Measurements from ENCODE around the gene AEBP1. TPM values are rescaled to one million over a fixed set of nuclear protein-coding genes. Genes with fewer than 3 reads are reported as not detected.

AEBP1 gene
- total RNA-seq, 1 donor from 2014 or later = 22.2 TPM

DNA sequence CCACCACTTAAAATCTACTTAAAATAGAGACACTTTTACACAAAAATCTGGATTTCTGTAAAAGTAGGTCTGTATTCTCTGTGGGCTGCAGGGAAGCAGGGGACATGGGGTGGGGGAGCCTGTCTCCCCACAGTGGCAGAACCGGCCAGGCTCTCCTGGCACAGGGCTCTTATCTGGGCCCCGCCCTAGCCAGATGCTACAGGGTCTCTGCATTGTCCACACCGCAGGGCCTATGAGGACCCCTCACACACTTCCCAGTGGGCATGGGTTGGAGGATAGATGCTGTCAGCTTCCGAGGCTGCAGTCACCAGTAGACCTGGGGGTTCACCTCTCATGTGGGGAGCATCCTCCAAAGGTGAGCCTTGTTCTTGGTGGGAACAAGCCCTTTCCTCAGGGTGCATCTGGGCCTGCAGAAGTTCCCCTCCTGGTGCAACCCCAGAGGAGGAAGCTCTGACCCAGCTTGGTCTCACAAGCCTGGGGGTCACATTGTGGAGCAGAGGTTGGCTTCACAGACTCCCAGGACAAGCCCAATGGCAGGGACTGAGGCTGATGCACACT lies 52.4 kb downstream of the AEBP1 start:
- H3K9me3 Mint-ChIP-seq (ENCODE audit: unreplicated experiment) = no peaks in the 10 kb centered on the region
- no peak for DNase-seq (ENCODE audit: low spot score)
- peaks cover 10% of the 10 kb centered on the region for H3K27me3 Mint-ChIP-seq (ENCODE audit: unreplicated experiment)
- H3K4me3 Mint-ChIP-seq (ENCODE audit: unreplicated experiment) = no peak overlapping the region
- TF ChIP-seq, protein P1, sequence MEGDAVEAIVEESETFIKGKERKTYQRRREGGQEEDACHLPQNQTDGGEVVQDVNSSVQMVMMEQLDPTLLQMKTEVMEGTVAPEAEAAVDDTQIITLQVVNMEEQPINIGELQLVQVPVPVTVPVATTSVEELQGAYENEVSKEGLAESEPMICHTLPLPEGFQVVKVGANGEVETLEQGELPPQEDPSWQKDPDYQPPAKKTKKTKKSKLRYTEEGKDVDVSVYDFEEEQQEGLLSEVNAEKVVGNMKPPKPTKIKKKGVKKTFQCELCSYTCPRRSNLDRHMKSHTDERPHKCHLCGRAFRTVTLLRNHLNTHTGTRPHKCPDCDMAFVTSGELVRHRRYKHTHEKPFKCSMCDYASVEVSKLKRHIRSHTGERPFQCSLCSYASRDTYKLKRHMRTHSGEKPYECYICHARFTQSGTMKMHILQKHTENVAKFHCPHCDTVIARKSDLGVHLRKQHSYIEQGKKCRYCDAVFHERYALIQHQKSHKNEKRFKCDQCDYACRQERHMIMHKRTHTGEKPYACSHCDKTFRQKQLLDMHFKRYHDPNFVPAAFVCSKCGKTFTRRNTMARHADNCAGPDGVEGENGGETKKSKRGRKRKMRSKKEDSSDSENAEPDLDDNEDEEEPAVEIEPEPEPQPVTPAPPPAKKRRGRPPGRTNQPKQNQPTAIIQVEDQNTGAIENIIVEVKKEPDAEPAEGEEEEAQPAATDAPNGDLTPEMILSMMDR (IDR thresholded peaks at IDR 0.05; ENCODE audit: unreplicated experiment) = no peak
- no peaks in the 10 kb centered on the region for H3K4me1 Mint-ChIP-seq (ENCODE audit: unreplicated experiment)
- no peak overlapping the region for H3K27ac Mint-ChIP-seq (ENCODE audit: unreplicated experiment)
- H3K36me3 Mint-ChIP-seq (ENCODE audit: low read depth, unreplicated experiment) = no peaks in the 10 kb centered on the region

DNA sequence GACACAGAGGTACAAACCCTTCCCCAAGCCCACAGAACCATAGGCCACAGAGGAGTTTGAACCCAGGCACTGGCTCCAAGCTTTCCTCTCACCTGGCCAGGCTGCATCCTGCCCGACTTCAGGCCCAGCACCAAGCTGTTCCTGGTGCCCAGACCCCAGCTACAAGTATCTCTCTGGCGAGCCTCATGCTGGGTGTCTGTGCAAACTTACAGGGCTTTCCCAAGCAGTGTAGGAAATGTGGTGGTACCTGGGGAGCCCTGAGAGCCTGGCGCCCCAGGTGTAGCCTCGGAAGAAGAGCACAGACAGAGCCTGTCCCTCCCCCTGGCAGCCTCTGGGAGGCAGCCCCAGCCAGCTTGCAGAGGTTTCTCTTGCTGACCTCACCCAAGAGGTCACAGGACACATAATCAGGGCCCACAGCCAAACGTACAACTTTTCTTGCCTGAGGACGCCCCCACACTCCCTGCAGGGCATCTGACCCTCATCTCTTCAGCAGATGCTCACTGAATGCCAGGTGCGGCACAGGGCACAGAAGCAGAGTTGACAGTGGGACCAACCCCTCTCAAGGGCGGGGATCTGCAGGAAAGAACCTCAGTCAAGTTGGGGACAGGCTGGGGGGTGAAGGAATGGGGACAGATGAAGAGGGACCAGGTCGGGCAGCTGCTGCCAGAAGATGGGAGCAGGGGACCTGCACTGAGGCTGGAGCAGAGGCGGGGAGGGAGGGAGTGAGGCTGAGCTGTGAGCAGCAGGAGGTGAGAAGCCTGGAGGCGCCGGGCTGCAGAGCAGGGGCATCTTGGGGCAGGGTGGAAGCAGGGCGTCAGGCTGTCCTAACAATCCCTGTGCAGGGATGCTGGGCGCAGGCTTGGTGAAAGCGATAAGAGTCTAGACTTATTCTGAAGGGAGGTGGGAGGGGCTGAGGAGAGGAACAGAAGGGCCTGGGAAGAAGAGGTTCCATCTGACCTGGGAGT lies 53.3 kb downstream of the AEBP1 start:
- no peak overlapping the region for H3K27ac Mint-ChIP-seq (ENCODE audit: unreplicated experiment)
- H3K9me3 Mint-ChIP-seq (ENCODE audit: unreplicated experiment) = no peaks in the 10 kb centered on the region
- TF ChIP-seq, protein P1 (IDR thresholded peaks at IDR 0.05; ENCODE audit: unreplicated experiment) = no peak
- H3K4me3 Mint-ChIP-seq (ENCODE audit: unreplicated experiment) = no peak overlapping the region
- peaks cover 11% of the 10 kb centered on the region for H3K27me3 Mint-ChIP-seq (ENCODE audit: unreplicated experiment)
- DNase-seq (ENCODE audit: low spot score) = no peak
- no peaks in the 10 kb centered on the region for H3K4me1 Mint-ChIP-seq (ENCODE audit: unreplicated experiment)
- no peaks in the 10 kb centered on the region for H3K36me3 Mint-ChIP-seq (ENCODE audit: low read depth, unreplicated experiment)

GRCh38 chr7:44158096-44158872 lies 54.1 kb downstream of the AEBP1 start:
- Mint-ChIP-seq H3K27ac (ENCODE audit: unreplicated experiment) (no peak overlapping the region), H3K36me3 (ENCODE audit: low read depth, unreplicated experiment) (no peaks in the 10 kb centered on the region), H3K9me3 (ENCODE audit: unreplicated experiment) (no peaks in the 10 kb centered on the region)

GRCh38 chr7:44158873-44159631 lies 54.9 kb downstream of the AEBP1 start:
- Mint-ChIP-seq H3K27me3 (ENCODE audit: unreplicated experiment) (peaks cover 11% of the 10 kb centered on the region), H3K4me1 (ENCODE audit: unreplicated experiment) (no peaks in the 10 kb centered on the region), H3K27ac (ENCODE audit: unreplicated experiment) (no peak overlapping the region), H3K4me3 (ENCODE audit: unreplicated experiment) (no peak overlapping the region), H3K36me3 (ENCODE audit: low read depth, unreplicated experiment) (no peaks in the 10 kb centered on the region), H3K9me3 (ENCODE audit: unreplicated experiment) (no peaks in the 10 kb centered on the region)
- TF ChIP-seq, protein P1 (IDR thresholded peaks at IDR 0.05; ENCODE audit: unreplicated experiment) = no peak
- no peak for DNase-seq (ENCODE audit: low spot score)

More at GRCh38 chr7:44158096-44158872, 54.1 kb downstream of the AEBP1 start:
- TF ChIP-seq, protein P1 (IDR thresholded peaks at IDR 0.05; ENCODE audit: unreplicated experiment) = no peak
- Mint-ChIP-seq H3K27me3 (ENCODE audit: unreplicated experiment) (peaks cover 11% of the 10 kb centered on the region), H3K4me1 (ENCODE audit: unreplicated experiment) (no peaks in the 10 kb centered on the region), H3K4me3 (ENCODE audit: unreplicated experiment) (no peak overlapping the region)
- DNase-seq (ENCODE audit: low spot score) = no peak
